Esophagus muscularis mucosa (tissue), 3 donors: ENCODE data around the gene CCN5.

Experiments used
- CTCF ChIP-seq, 3 experiments: fragments of 200-600 bp in 2 of 3; fragments of 450-650 bp in 1 of 3; sonication (generic) in 2 of 3; IDR thresholded peaks; one replicate each; pipeline ENCODE4 v1.5.1; 2017 to 2019; ENCODE audit warnings: antibody characterized with exemption in 3 of 3, mild to moderate bottlenecking in 2 of 3, moderate library complexity in 1 of 3
- POLR2AphosphoS5 ChIP-seq, 2 donors: sonication (generic); formaldehyde crosslinking; IDR thresholded peaks; one replicate each; pipeline ENCODE4 v1.6.1; 2017; ENCODE audit warnings: antibody characterized with exemption in 2 of 2

- no peak for TF ChIP-seq CTCF (IDR thresholded peaks at IDR 0.05)
- no peak for TF ChIP-seq POLR2AphosphoS5 (IDR thresholded peaks at IDR 0.05)
These were observed 44.4 kb downstream of the CCN5 start for GRCh38 chr20:44759595-44759994.
